HL-60 (cell line): ENCODE results near the gene PTGES3L.

ENCODE experiments used
- POLR2AphosphoS5 ChIP-seq: IDR thresholded peaks from 2 replicates; pipeline ENCODE4 v1.6.1; 2012; ENCODE audit warnings: low read depth
- SPI1 ChIP-seq: IDR thresholded peaks from 2 replicates; pipeline ENCODE4 v1.6.1; 2012; ENCODE audit warnings: low read depth, mild to moderate bottlenecking, borderline replicate concordance
- TF ChIP-seq, protein P1 (sequence below): IDR thresholded peaks from 2 replicates; pipeline ENCODE4 v1.6.1; 2012; ENCODE audit warnings: low read depth; ENCODE audit not compliant: insufficient replicate concordance

GRCh38 chr17:42964161-42964932 is 15.5 kb downstream of the PTGES3L start, which contains the start of gene AARSD1:
- TF ChIP-seq, protein P1, sequence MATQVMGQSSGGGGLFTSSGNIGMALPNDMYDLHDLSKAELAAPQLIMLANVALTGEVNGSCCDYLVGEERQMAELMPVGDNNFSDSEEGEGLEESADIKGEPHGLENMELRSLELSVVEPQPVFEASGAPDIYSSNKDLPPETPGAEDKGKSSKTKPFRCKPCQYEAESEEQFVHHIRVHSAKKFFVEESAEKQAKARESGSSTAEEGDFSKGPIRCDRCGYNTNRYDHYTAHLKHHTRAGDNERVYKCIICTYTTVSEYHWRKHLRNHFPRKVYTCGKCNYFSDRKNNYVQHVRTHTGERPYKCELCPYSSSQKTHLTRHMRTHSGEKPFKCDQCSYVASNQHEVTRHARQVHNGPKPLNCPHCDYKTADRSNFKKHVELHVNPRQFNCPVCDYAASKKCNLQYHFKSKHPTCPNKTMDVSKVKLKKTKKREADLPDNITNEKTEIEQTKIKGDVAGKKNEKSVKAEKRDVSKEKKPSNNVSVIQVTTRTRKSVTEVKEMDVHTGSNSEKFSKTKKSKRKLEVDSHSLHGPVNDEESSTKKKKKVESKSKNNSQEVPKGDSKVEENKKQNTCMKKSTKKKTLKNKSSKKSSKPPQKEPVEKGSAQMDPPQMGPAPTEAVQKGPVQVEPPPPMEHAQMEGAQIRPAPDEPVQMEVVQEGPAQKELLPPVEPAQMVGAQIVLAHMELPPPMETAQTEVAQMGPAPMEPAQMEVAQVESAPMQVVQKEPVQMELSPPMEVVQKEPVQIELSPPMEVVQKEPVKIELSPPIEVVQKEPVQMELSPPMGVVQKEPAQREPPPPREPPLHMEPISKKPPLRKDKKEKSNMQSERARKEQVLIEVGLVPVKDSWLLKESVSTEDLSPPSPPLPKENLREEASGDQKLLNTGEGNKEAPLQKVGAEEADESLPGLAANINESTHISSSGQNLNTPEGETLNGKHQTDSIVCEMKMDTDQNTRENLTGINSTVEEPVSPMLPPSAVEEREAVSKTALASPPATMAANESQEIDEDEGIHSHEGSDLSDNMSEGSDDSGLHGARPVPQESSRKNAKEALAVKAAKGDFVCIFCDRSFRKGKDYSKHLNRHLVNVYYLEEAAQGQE: no peak
- peak; percentile 97 for TF ChIP-seq POLR2AphosphoS5
- TF ChIP-seq SPI1: no peak
